Measurements from ENCODE around the gene NFKBIL1.
A peak's percentile ranks its signal among the peaks of the same experiment; 100 is the strongest.
"Not testable (repeated sequence)": the region's sequence is repeated elsewhere in the genome, so short reads cannot be mapped to it uniquely, and the experiment has no call there.

Gene NFKBIL1

GRCh38 chr6:31582230-31582643 lies 34.8 kb downstream of the NFKBIL1 start, which contains the start of gene LTB:
Gene LTB (minus strand): TSS chr6:31582424. CDS start chr6:31582417, 7 bp downstream.
- no peak for DNase-seq

- DNase-seq: no peak
Observed at GRCh38 chr6:31585491-31585890, 38.1 kb downstream of the NFKBIL1 start.

GRCh38 chr6:31586008-31586407 lies 38.6 kb downstream of the NFKBIL1 start, which contains the start of gene LST1:
Gene LST1 (plus strand): TSS chr6:31586277. CDS start chr6:31587300, 1,023 bp downstream.
- no peak for DNase-seq

- DNase-seq: no peak
Observed at GRCh38 chr6:31586599-31587281, 39.3 kb downstream of the NFKBIL1 start.

- DNase-seq: no peak
Observed at GRCh38 chr6:31587791-31588777, 40.7 kb downstream of the NFKBIL1 start.

GRCh38 chr6:31588871-31589650 lies 41.7 kb downstream of the NFKBIL1 start:
- DNase-seq: no peak

GRCh38 chr6:31590691-31591090 lies 43.3 kb downstream of the NFKBIL1 start:
- not testable (repeated sequence) for DNase-seq

GRCh38 chr6:31592396-31592771 lies 45.0 kb downstream of the NFKBIL1 start:
- DNase-seq: no peak

- DNase-seq: peak in 2 of 3 experiments; percentile 6 to 36
Observed at GRCh38 chr6:31597006-31597405, 49.6 kb downstream of the NFKBIL1 start.

GRCh38 chr6:31607317-31607716 lies 59.9 kb downstream of the NFKBIL1 start:
- DNase-seq: no peak
